Measurements from ENCODE around the gene DIP2B. TPM values are rescaled to one million over a fixed set of nuclear protein-coding genes. Genes with fewer than 3 reads are reported as not detected.
A peak's percentile ranks its signal among the peaks of the same experiment; 100 is the strongest.

The DIP2B gene
- total RNA-seq, 1 donor from 2014 or later, result 25.3 TPM

DNA sequence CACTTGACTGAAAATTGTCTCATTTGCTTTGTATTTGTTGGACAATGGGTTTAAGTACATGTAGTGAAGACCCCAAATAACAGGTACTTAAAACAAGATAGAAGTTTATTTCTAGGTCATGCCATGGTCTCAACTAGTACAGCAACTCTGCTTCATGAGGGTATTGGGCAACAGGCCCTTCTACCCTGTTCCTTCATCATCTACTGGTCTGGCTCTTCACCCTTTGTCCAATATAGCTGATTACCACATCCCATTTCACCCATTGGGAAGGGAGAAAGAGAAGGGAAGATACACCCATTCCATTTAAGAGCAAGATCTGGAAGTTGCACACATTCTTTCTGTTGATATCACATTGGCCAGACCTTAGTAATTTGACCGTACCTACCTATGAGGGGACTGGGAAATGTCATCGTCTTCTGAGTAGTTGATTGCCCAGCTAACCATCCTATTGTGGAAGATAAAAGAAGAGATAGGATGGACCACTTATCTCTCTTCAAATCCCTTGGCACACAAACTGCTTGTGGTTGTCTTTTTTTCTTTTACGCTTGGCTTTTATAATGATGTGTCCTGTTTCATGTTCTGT lies 104.6 kb downstream of the DIP2B start:
- DNase-seq (ENCODE audit: low read depth), result no peak

DNA sequence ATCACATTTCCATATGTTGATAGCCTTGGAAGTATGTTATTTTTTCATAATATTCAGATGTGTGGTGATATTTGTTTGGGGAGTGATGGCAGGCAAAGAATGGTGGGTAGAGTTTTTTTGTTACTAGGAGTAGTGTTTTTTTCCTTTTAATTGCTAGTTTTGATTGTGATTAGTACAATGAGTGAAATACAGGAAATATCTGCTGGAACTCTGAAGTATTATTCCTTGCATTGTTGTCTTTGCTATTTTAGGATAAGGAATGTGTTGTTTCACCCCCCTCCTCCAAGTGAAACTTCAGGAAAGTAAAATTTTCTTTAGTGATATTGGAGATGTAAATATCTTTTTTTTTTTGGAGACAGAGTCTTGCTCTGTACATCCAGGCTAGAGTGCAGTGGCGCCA lies 105.4 kb downstream of the DIP2B start:
- DNase-seq (ENCODE audit: low read depth), result no peak

DNA sequence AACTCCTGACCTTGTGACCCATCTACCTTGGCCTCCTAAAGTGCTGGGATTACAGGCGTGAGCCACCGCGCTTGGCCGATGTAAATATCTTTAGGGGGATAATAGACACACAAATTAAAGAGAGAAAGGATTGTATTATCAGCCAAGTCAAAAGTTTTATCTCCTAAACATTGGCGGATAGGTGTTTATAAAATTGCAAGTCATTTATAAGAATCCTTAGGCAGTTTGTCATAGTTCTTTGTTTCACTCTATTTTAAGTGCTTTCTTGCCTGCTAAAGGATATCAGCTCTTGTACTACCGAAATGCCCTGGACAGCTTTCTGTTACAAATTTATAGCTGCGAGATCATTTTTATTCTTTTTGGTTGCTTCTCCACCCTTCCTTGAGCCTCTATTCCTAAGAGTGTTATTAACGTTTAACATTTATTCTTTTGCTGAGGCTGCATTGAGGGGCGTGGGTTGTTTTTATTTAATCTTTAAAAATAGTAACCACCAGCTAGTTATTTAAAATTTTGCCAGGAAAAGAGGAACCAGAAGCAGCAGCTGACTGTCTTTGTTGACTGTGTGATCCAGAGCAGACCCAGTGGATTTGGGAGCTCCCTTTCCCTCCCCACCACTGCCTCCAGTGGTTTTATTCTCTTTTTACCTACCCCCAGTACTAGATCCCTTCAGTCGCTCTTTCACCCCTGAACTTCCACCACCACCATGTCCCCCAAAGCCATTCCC lies 106.4 kb downstream of the DIP2B start:
- no peak for DNase-seq (ENCODE audit: low read depth)

DNA sequence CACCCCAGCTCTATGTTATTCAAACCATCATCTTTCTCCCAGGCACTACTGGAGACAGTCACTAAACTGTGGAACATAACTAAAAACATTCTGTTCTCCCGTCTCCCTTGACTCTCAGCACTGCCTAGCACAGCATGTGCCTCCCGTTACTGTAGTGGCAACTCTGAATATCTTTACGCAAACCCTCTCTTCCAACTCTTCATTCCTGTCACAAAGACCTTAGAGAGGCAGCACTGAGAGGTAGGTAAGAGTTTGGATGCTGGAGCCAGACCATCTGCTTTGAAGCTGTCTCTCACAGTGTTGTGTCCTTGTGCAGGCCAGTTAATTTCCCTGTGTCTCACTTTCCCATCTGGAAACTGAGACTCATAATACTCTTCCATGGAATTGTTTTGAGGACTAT lies 108.1 kb downstream of the DIP2B start:
- DNase-seq (ENCODE audit: low read depth), result no peak

DNA sequence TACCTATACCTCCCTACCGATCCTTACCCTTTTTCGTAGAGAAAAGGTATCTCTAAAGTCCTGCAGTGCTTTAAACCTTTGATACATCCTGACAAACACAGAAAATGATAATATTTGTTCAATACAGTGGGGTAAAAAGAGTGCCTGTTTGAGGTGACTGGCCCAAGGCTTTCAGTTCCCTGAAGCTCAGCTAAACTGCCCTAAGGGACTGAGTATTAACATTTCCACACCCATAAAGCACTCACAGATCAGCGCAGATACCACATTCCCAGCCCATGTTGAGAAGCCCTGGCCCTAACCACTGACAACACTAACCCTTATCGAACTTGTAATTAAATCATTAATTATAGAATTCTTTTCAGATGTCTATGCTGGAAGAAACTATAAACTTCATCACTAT lies 108.7 kb downstream of the DIP2B start:
- DNase-seq (ENCODE audit: low read depth), result no peak

DNA sequence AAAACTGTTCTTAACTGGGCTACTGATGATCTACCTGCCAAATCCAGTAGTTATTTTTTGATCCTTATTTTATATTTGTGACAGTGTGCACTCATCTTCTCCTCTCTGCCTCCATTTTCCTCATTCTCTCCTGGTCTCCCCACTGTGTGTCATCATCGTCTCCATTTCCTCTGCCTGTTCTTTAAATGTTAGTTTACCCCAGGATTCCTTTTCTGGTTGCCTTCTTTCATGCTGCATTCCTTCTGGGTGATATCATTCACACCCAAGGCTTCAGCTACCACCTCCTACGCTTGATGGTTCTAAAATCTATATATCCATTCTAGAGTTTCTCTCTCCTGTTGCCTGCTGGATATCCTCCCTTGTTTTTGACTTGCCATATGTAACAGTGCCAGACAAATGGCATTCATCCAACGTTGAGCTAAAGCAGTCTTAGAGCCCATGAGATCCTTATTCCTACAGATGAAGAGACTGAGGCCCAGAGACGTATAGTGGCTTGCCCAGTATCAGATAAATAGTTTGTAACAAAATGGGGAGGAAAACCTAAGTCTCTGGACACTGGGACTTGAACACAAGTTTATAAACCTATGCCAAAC lies 109.5 kb downstream of the DIP2B start:
- peak; percentile 45 for DNase-seq (ENCODE audit: low read depth)

DNA sequence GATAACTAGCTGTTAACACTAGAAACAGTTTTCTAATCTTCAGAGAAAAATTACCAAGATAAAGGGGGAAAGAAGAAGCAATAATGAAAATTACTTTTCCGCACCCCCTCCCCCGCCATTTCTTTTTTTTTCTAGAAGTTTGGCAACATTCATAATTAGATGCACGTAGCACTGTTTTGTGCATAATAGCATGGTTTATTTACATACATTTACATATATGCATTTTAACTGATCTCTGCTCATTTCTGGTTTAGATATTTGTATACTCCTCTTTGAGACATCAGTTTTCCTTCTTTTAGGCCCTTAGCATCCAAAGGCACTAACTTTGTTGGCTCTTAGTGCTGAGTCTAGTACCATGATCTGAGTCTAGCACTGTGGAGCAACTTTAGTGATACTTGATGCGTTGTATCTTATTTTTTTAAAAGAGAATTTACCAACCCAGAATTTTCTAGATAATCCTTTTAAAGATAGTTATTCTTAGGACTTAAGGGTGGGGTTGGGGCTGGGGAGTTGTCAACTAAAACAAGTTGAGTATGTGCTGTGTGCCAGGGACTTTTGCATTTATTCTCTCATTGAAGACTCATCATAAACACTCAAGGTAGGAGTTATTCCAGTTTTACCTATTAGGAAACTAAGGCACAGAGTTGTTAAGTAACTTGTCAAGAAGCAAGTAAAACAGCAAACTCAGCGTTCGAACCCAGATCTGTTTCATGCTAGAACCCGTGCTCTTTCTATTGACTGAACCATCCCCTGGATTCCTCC lies 110.5 kb downstream of the DIP2B start:
- no peak for DNase-seq (ENCODE audit: low read depth)

DNA sequence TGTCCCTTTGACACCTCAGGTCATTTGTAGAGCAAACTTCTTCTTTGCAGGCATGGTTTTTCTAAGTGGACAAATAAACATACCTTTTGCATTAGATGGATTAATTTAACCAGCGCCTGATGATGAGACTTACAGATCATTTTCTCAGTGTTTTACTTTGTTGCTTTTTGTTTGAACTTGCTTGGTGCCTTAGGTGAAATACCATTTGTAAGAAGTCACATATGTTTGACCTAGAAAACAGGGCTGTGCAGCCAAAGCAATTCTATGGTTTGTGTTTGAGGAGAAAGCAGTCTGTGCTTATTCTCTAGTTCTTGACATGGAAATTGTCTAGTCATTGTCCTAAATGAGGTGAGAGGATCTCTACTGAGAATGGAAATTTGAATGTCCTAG lies 111.1 kb downstream of the DIP2B start:
- no peak for DNase-seq (ENCODE audit: low read depth)

DNA sequence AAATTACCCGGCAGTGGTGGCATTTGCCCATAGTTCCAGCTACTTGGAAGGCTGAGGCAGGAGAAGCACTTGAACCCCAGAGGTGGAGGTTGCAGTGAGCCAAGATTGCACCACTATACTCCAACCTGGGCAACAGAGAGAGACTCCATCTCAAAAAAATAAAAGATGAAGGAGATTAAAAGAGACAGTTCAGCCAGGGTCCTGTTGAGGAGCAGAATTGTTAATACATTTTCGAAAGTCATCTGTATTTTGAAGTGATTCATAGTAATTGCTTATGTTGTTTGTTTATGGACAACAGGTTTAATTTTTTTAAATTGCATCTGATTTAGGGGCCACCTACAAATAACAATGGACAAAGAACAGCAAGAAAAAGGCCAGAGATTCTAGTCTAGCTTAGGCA lies 112.9 kb downstream of the DIP2B start:
- no peak for DNase-seq (ENCODE audit: low read depth)

DNA sequence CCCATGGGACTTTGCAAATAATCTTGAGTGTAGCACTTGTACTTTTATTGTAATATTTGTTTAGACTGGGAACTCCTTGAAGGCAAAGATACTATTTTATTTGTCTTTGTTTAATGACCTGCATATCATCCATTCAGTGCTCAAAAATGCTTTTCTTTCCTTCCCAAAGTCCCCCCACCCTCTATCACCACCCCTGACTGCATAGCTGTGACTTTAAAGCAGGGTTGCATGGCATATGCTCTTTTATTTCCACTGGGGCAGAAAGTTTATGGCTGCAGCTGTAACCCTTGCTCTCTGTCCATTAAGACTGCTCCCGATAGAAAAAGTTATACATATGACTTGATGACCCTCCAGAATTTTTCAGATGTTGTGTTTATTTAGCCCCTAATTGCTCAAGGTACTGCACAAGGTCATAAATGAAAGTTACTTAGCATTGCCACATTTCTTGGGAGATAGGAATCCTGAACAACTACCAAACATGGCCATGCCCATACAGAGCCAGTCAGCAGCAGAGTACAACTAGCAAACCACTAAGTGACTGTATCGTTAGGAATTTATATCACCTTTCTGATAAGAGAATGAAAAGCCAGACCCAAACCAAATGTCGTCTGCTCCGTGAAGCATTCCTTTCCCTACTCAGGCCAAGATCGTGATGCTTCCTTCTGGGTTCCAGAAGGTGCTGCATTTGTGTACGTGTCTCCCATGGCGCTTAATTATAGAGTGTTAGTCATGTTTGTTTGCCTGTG lies 114.3 kb downstream of the DIP2B start:
- DNase-seq (ENCODE audit: low read depth), result no peak

DNA sequence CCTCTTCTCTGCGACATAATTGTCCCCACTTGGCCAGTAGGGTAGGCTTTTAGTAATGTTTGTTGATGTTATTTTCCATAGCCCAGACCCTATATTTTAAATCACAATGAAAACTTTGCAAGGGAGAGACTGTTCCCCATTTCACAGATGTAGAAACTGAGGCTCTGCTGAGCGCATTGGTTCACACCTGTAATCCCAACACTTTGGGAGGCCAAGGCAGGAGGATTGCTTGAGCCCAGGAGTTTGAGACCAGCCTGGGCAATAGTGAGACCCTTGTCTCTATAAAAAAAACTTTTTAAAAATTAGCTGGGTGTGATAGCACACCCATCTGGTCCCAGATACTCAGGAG lies 114.8 kb downstream of the DIP2B start:
- no peak for DNase-seq (ENCODE audit: low read depth)

DNA sequence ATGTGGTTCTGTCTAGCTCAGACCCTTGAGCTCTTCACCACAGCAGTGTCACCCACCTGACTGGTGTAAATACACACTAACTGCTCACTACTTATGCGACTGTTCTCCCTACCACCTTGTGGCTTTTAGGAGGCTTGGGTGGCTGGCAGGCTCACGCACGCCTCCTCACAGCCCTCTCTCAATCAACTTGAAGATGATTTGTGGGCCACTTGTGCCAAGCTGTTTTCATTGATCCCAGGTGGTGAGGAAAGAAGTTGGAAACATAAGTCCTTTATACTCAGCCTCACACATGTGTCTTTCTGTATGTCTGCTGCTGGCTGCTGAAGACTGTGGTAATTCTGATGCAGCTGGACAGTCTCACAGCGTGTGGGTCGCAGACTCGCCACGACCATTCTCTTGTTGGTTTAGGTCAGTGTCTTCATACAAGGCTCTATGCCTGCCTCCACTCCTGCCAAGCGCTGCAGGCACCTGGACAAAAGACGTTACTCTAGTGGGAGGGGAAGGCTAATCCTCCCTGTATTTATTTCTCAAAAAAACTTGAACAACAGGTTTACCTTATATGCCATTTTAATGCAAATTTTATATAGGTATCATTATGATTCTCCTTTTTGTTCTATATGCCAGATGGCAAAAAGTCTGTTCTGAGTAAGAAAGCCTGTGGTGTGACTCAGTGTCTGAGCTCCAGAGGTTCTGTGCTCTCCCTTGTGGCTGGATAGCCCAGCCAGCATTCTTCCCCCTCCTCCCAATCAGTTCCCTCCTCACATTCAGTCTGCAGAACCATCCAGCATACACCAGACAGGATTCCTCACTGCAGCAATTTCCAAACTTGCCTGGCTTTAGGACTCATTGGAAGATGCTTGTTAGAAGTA lies 115.6 kb downstream of the DIP2B start:
- peak; percentile 55 for DNase-seq (ENCODE audit: low read depth)

DNA sequence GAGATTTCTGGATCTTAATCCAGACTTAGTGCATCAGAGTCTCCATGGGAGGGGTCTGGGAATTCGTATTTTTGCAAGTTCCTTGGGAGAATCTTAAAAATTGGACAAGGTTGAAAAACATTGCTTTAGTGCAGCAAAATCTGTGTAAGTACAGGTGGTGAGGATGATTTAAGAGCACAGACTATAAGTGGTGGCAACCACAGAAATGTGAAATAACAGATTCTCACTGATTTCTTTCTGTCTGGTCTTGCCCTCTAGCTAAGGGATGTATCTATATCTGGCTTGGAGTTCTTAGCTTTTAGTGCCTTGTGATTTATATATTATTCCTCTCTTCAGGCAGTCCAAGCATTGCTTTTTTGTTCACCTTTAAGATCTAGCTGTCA lies 116.2 kb downstream of the DIP2B start:
- DNase-seq (ENCODE audit: low read depth), result no peak

DNA sequence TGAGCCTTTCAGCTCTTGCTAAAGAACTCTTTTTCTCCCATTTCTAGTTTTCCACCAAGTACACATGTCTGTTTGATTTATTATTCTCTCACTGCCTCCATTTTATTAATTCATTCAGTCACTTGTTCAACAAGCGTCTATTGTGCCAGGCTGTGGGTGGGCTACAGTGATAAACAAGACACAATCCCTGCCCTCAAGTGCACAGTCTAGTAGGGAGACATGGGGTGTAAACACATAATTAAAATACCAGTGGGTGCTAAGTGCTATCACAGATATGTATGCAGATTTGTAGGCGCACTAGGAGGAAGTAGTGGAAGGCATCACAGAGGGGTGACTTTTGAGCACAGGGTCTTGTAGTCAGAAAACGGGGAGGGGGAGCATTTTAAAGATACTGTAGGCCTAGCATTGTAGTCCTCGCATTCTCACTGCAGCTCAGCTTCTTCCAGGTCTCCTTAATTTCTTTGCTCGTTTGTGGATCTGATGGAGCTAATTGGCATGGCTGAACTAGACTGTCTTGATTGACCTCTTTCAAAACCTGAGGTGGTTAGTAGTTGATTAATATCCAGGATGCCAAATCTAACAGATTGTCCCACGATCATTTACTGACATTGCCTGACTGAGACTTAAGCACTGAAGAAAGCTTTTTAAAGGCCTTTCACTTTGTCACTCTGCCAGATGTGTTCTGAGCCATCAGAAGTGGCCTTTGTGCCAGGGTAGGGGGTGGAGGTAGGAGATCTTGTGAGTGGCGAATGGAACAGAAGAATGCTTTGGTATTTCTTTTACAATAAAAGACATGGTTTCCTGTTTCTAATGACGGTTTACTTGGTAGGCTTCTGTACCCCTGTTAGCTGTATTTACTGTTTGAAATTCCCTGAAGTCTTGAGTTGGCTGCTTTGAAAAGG lies 116.9 kb downstream of the DIP2B start:
- DNase-seq (ENCODE audit: low read depth), result no peak

DNA sequence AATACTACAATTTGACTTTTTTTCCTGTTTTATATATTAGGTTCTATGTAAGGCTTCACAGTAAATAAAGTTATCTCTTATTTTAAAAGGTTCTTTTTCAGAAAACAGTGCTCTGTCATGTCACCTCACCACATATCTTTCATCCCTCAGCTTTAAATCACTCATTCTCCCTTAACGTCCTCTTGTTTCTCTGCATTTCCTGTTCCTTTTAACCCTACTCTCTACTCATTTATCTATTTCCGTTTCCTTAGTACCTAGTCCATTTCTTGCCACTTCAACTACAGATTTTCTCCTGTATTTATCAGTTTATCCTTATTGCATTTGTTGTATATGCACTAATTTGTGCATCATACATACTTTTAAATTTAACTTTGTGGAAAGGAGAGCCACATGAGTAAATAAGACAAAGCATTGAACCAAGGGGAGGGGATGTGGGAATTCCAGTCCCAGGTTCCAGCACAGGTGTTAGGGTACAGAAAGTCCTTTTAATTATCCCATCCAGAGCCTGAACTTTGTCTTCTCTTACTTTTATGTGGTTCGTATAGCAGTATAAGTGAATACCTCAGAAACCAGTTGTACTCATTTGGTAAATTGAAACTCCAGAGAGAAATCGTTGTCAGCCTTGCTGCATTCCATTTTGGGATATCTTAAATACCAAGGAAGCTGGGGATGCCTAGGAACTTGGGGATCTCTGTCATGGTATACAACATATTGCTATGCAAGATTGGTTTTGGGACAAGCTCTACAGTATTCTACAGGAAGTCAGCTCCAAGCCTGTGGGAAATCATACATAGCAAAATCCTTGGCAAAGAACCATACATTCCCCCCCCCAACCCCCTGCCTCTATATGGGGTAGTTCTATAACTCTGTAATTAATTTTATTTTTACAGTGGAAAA lies 120.5 kb downstream of the DIP2B start:
- DNase-seq (ENCODE audit: low read depth), result no peak

DNA sequence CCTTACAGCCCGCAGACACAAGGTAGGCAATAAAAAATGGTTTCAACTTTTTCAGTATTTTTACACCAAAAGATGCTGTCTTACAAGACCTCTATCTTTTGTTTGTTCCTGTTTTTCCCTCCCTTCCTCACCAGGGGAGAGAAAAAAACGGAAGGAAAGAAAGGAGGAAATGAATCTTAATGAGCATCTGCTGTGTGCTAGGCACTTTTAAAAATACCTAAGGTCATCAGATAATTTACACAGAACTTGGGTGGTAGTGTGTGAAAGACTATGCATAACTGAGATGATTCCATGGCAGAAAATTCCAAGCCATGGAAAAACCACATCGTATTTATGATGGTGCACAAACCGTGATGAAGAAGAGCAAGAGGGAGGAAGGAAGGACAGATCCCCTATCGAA lies 121.2 kb downstream of the DIP2B start:
- no peak for DNase-seq (ENCODE audit: low read depth)

DNA sequence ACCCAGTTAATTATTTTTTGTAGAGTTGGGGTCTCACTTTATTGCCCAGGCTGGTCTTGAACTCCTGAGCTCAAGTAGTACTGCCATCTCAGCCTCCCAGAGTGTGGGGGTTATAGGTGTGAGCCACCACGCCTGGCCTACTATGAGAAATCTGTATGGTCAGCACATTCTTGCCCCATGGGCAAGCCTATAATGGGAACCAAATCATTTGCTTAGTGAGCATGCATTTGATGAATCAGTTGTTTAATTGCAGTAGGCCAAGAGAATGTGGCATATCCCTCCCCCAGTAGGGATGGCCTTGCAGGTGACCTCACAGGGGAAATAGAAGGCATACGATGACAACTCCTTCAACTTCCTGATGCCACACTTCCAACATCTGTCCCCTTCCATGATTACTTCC lies 122.7 kb downstream of the DIP2B start:
- no peak for DNase-seq (ENCODE audit: low read depth)

DNA sequence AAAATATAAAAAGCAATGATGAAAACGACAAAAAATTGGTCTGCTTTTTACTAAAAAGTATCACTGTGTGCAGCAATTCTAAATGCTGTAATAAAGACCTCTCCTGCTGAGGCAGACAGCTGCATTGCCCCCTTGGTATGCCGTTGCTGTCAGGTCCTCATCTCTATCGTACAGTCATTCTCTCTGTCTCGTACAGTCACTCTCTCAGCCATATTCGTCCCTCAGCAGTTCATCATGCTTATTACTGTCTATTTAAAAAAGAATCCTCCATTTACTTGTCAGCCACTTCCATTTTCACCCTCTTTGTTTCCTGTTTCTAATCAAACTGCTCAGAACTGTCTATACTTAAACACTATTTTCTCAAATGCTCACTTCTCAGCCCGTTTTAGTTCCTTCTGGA lies 123.6 kb downstream of the DIP2B start:
- DNase-seq (ENCODE audit: low read depth), result no peak

DNA sequence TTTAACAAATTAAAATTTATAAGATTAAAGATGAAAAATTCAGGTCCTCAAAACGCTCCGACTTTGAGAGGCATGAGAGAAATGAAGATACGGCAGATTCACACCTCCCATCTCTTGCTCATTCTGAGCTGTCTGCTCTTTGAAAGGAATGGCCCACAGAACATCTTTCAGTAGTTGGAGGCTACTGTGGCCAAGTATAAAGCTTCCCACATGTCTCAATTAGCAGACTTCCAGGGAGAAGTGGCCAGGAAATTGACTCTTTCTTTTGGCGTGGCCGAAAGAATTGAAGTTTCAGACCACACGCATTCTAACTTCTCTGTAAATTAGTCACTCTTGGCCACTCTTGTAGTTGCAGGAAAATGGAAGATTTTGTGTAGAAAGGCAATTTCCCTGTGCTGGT lies 129.2 kb downstream of the DIP2B start:
- no peak for DNase-seq (ENCODE audit: low read depth)
